KMS-11 (cell line): ENCODE data around the gene DNAH6.

Source experiments
- H2AFZ ChIP-seq: fragments of 200-600 bp; sonication (generic); 2 replicates; pipeline ENCODE4 v1.6.1; 2016; ENCODE audit warnings: antibody characterized with exemption, mixed run types, low read depth
- H3K27ac ChIP-seq: fragments of 200-600 bp; sonication (generic); 2 replicates; pipeline ENCODE4 v1.6.1; 2016; ENCODE audit warnings: mild to moderate bottlenecking, mixed run types
- H3K27me3 ChIP-seq: fragments of 200-600 bp; sonication (generic); 2 replicates; pipeline ENCODE4 v1.6.1; 2017; ENCODE audit warnings: mild to moderate bottlenecking, low read depth, mixed run types, moderate library complexity; ENCODE audit not compliant: insufficient read depth
- H3K36me3 ChIP-seq: fragments of 200-600 bp; sonication (generic); 2 replicates; pipeline ENCODE4 v1.6.1; 2017; ENCODE audit warnings: mild to moderate bottlenecking, mixed run types; ENCODE audit not compliant: insufficient read depth
- H3K4me1 ChIP-seq: fragments of 200-600 bp; sonication (generic); 2 replicates; pipeline ENCODE4 v1.6.1; 2016; ENCODE audit warnings: mild to moderate bottlenecking, low read depth, mixed run types; ENCODE audit not compliant: poor library complexity, severe bottlenecking
- H3K4me2 ChIP-seq: fragments of 200-600 bp; sonication (generic); 2 replicates; pipeline ENCODE4 v1.7.0; 2016; ENCODE audit warnings: mild to moderate bottlenecking, mixed run types
- H3K4me3 ChIP-seq: fragments of 200-600 bp; sonication (generic); IDR thresholded peaks from 2 replicates; pipeline ENCODE4 v1.6.1; 2017; ENCODE audit warnings: low read depth, low read length, mixed read lengths; ENCODE audit not compliant: insufficient read depth
- H3K79me2 ChIP-seq: fragments of 200-600 bp; sonication (generic); 2 replicates; pipeline ENCODE4 v1.6.1; 2016; ENCODE audit warnings: low read depth, mixed run types; ENCODE audit not compliant: insufficient read depth
- H3K9ac ChIP-seq: fragments of 200-600 bp; sonication (generic); 2 replicates; pipeline ENCODE4 v1.6.1; 2016; ENCODE audit warnings: mild to moderate bottlenecking, mixed run types
- H4K20me1 ChIP-seq: fragments of 200-600 bp; sonication (generic); 2 replicates; pipeline ENCODE4 v1.6.1; 2016; ENCODE audit warnings: mild to moderate bottlenecking, mixed run types; ENCODE audit not compliant: insufficient read depth
- TF ChIP-seq, protein P1 (sequence below): fragments of 200-600 bp; sonication (generic); conservative IDR thresholded peaks from 2 replicates; pipeline ENCODE4 v1.6.1; 2017; ENCODE audit warnings: low read depth, mild to moderate bottlenecking, antibody characterized with exemption, low read length, moderate library complexity, mixed read lengths

DNAH6 gene

DNA sequence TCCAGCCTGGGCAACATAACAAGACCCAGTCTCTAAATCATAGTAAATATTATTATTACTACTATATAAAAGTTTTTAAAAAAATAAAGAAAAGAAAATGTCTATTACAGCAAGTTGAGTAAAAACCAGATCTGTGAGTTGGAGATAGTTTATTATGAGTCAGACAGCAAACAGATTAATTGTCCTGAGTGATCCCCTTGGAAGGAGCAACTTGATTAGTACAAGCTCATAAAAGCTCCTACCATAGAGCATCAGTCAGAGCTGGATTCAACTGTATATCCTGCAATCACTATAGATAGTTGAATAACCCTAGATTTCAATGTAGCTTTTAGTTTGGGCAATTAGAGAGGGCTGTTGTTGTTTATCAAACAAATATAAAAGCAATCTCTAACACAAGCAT is 280.5 kb downstream of the DNAH6 start:
- peaks cover 23% of the 10 kb centered on the region for H3K4me1 ChIP-seq

DNA sequence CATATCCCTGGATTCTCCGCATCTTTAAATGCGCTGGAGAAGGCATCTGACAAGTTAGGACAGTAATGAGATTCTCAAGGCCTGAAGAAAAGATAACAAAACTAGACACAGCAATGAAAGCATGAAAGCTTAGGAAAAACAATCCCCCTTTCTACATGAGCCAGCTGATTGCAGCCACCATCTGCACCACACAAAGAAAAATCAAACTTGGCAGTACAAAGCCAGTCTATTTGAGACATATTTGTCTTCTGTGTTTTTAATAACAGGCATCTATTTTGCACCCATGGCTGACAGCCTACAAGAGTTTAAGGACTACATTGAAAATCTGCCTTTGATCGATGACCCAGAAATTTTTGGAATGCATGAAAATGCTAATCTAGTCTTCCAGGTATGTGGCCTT is 281.0 kb downstream of the DNAH6 start:
- H3K9ac ChIP-seq, result no peak overlapping the region
- H2AFZ ChIP-seq, result no peak overlapping the region
- no peaks in the 10 kb centered on the region for H4K20me1 ChIP-seq
- no peaks in the 10 kb centered on the region for H3K36me3 ChIP-seq
- TF ChIP-seq, protein P1, sequence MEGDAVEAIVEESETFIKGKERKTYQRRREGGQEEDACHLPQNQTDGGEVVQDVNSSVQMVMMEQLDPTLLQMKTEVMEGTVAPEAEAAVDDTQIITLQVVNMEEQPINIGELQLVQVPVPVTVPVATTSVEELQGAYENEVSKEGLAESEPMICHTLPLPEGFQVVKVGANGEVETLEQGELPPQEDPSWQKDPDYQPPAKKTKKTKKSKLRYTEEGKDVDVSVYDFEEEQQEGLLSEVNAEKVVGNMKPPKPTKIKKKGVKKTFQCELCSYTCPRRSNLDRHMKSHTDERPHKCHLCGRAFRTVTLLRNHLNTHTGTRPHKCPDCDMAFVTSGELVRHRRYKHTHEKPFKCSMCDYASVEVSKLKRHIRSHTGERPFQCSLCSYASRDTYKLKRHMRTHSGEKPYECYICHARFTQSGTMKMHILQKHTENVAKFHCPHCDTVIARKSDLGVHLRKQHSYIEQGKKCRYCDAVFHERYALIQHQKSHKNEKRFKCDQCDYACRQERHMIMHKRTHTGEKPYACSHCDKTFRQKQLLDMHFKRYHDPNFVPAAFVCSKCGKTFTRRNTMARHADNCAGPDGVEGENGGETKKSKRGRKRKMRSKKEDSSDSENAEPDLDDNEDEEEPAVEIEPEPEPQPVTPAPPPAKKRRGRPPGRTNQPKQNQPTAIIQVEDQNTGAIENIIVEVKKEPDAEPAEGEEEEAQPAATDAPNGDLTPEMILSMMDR, result no peak
- peaks cover 23% of the 10 kb centered on the region for H3K4me1 ChIP-seq
- H3K4me3 ChIP-seq, result no peak overlapping the region
- no peak overlapping the region for H3K4me2 ChIP-seq
- H3K27ac ChIP-seq, result no peak overlapping the region
- no peaks in the 10 kb centered on the region for H3K27me3 ChIP-seq
- no peaks in the 10 kb centered on the region for H3K79me2 ChIP-seq

More for the DNA sequence above, 280.5 kb downstream of the DNAH6 start:
- Histone ChIP-seq H2AFZ (no peak overlapping the region), H3K27me3 (no peaks in the 10 kb centered on the region), H3K36me3 (no peaks in the 10 kb centered on the region), H3K4me3 (no peak overlapping the region), H3K9ac (no peak overlapping the region), H3K27ac (no peak overlapping the region), H3K4me2 (no peak overlapping the region), H4K20me1 (no peaks in the 10 kb centered on the region), H3K79me2 (no peaks in the 10 kb centered on the region)
- TF ChIP-seq, protein P1, result no peak

DNA sequence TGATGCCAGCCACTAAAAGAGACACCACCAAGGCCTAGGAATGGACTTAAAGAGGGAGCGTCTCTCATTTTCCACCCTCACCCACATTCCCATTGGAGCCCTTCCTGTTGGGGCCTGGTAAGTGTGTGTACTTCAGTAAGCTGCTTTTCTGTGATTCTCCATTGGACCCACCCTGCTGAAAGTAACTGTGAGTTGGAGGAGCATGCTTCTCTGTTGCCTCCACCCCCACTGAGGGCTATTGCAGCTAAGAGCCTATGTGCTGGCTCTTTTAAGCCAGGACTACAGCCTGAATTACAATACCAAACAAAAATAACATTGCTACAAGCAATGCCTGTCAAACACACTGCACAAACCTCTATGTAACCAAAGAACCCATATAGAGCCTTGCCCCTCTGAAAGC is 283.5 kb downstream of the DNAH6 start:
- H3K4me3 ChIP-seq, result no peak overlapping the region
- peak overlapping the region; percentile 66 for H3K4me2 ChIP-seq
- H4K20me1 ChIP-seq, result no peaks in the 10 kb centered on the region
- TF ChIP-seq, protein P1, result no peak
- H3K9ac ChIP-seq, result peak overlapping the region; percentile 16; the same call in 1 of the 2 replicates
- H2AFZ ChIP-seq, result peak overlapping the region; percentile 38; the same call in 1 of the 2 replicates
- H3K27ac ChIP-seq, result peak overlapping the region; percentile 28; the same call in 1 of the 2 replicates
- no peaks in the 10 kb centered on the region for H3K36me3 ChIP-seq
- H3K79me2 ChIP-seq, result no peaks in the 10 kb centered on the region
- H3K27me3 ChIP-seq, result no peaks in the 10 kb centered on the region
- peaks cover 23% of the 10 kb centered on the region for H3K4me1 ChIP-seq

DNA sequence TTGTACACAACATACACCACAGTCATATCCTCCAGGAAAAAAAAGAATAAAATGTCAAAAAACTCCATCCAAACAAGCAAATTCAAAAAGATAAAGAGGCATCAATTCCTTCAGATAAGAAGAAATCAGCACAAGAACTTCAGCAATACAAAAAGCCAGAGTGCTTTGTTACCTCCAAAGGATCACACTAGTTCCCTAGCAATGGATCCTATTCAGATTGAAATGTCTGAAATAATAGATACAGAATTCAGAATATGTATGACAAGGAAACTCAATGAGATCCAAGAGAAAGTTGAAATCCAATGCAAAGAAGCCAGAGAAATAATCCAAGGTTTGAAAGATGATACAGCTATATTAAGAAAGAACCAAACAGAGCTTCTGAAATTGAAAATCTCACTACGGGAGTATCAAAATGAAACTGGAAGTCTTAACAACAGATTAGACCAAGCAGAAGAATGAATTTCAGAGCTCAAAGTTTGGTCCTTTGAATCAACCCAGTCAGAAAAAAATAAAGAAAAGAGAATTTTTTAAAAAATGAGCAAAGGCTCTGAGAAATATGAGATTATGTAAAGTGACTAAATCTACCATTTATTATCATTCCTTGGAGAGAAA is 284.0 kb downstream of the DNAH6 start:
- Histone ChIP-seq H3K79me2 (no peaks in the 10 kb centered on the region), H2AFZ (peak overlapping the region; percentile 38), H3K4me2 (peak overlapping the region; percentile 66), H3K4me3 (no peak overlapping the region), H3K9ac (peak overlapping the region; percentile 16; the same call in 1 of the 2 replicates), H3K36me3 (no peaks in the 10 kb centered on the region), H3K4me1 (peaks cover 23% of the 10 kb centered on the region), H4K20me1 (no peaks in the 10 kb centered on the region), H3K27me3 (no peaks in the 10 kb centered on the region), H3K27ac (peak overlapping the region; percentile 28; the same call in 1 of the 2 replicates)
- TF ChIP-seq, protein P1, result no peak
